ENCODE data around the gene BORCS5. TPM values are rescaled to one million over a fixed set of nuclear protein-coding genes. Genes with fewer than 3 reads are reported as not detected.

BORCS5 gene
- total RNA-seq, 1 donor, result 6.9 TPM

- no peak for DNase-seq (ENCODE audit: low read depth)
- TF ChIP-seq CTCF (IDR thresholded peaks at IDR 0.05; ENCODE audit: insufficient read depth, low read depth, low read length), result no peak
Measured at GRCh38 chr12:12481631-12482030, 124.8 kb downstream of the BORCS5 start.

GRCh38 chr12:12482150-12482761 is 125.4 kb downstream of the BORCS5 start:
- TF ChIP-seq CTCF (IDR thresholded peaks at IDR 0.05; ENCODE audit: insufficient read depth, low read depth, low read length), result no peak
- DNase-seq (ENCODE audit: low read depth), result no peak

More at GRCh38 chr12:12481631-12482030, 124.8 kb downstream of the BORCS5 start:
- no peak overlapping the region for H3K4me3 ChIP-seq (ENCODE audit: low read depth, low read length)

GRCh38 chr12:12482959-12483358 is 126.1 kb downstream of the BORCS5 start:
- no peak for DNase-seq (ENCODE audit: low read depth)
- no peak overlapping the region for H3K4me3 ChIP-seq (ENCODE audit: low read depth, low read length)
- no peak for TF ChIP-seq CTCF (IDR thresholded peaks at IDR 0.05; ENCODE audit: insufficient read depth, low read depth, low read length)

More at GRCh38 chr12:12482150-12482761, 125.4 kb downstream of the BORCS5 start:
- H3K4me3 ChIP-seq (ENCODE audit: low read depth, low read length), result no peak overlapping the region

GRCh38 chr12:12483438-12483837 is 126.6 kb downstream of the BORCS5 start:
- no peak for TF ChIP-seq CTCF (IDR thresholded peaks at IDR 0.05; ENCODE audit: insufficient read depth, low read depth, low read length)
- H3K4me3 ChIP-seq (ENCODE audit: low read depth, low read length), result no peak overlapping the region
- DNase-seq (ENCODE audit: low read depth), result no peak

- DNase-seq (ENCODE audit: low read depth), result no peak
- H3K4me3 ChIP-seq (ENCODE audit: low read depth, low read length), result no peak overlapping the region
- TF ChIP-seq CTCF (IDR thresholded peaks at IDR 0.05; ENCODE audit: insufficient read depth, low read depth, low read length), result no peak
Measured at GRCh38 chr12:12486661-12487240, 129.9 kb downstream of the BORCS5 start.

GRCh38 chr12:12487490-12487889 is 130.6 kb downstream of the BORCS5 start:
- no peak for DNase-seq (ENCODE audit: low read depth)
- no peak for TF ChIP-seq CTCF (IDR thresholded peaks at IDR 0.05; ENCODE audit: insufficient read depth, low read depth, low read length)
- no peak overlapping the region for H3K4me3 ChIP-seq (ENCODE audit: low read depth, low read length)

All from fibroblast of villous mesenchyme (primary cell).